Stimulated activated CD8-positive, alpha-beta memory T cell treated with anti-CD3 and anti-CD28 coated beads, Interleukin-12 subunit alpha, Interleukin-12 subunit beta, amount 100 ng/mL, for 1 hour (primary cell): ENCODE results near the gene PLA2G4D.

Experiments
- DNase-seq: peaks from one replicate; pipeline ENCODE4 v3.0.0-alpha.2; 2020; ENCODE audit warnings: low read depth

Gene PLA2G4D

DNA sequence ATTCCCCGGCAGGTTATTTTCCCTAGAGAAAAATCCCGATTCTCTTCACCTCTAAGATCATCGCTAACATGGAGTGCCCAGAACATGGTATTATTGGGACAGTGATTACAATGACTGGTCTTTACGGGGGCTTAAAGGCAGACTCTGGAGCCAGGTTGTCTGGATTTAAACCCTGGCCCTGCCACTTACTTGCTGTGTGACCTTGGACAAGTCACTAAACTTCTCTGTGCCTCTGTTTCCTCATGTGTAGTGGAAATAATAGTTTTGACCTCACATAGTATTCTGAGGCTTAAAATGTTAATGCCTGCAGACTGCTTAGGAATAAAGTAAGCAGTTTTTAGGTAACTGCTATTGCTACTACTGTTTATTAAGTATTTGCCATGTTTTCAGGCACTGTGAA, 4.4 kb downstream of the PLA2G4D start:
- no peak for DNase-seq

DNA sequence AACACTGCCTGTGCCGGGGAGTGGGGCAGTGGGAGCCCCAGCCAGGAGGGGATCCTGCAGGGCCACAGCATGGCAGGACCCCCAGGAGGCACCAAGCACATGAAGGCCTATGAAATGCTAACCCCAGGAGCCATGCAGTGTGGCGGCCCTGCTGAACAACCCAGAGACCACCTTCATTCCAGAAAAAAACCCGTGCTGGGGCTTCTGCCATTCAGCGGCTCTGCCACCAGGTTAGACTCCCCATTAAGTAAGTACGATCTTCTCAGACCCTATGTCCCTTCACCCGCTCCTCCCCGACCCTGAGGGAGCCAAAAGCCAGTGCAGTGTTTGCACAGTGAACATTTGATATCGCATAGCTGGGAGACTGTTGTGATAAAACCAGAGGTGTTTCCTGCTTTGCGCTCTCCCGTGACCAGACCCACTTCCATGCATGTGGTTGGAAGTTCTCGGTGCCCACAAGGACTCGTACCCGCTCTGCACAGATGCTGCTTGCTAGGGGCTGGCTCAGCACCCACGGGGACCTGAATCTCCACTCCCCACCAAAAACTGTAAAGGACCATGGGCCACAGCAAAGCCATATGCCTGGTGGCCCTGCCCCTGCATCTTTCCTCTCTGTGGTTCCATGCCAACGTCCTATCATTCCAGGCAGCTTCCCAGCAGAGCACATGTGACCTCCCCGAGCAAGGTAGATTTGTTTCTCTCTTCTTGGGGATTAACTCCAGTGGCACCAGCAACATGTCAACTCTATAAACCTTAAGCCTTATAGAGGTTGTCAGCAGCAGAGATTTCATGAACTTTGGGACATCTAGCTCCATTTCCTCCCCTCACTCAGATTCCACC, 5.3 kb downstream of the PLA2G4D start:
- no peak for DNase-seq

DNA sequence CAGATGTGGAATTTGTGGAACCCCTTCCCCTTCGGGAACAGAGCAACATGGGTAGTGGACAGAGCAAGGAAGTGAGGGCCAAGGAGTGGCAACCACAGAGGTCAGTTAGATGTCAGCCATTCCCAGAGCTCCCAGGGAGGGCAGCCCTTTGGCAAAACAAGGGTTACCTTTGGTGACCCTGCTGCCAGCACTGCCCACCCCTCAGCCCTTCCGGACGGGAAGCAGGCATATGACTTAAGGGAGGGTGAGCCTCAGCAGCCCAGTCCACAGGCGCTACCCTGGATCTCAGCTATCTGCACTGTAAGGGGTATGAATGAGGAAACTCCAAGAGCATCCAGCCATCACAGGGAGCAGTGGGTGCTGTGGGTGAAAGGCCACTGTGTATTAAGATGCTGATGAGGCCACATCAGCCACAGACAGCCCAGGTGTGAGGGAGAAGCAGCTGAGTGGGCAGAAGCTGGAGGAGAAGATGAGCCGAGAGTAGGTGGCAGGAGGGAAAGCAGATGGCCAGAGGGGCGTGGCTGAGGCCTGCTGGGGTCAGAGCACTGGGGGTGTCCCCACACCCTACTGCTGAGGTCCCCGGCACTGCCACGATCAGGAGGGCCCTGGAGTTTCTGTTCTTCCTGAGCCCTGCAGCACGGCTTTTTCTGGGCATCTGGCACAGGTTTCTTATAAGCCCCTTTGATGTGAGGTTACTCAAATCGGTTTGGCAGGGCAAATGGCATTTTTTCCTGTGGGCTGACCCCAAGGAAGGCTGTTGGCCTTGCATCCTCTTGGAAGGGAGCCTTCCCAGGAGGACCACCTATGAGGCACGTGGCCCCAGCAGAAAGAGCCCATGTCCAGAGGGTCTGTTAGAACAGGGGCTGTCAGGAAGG, 6.2 kb downstream of the PLA2G4D start:
- no peak for DNase-seq

DNA sequence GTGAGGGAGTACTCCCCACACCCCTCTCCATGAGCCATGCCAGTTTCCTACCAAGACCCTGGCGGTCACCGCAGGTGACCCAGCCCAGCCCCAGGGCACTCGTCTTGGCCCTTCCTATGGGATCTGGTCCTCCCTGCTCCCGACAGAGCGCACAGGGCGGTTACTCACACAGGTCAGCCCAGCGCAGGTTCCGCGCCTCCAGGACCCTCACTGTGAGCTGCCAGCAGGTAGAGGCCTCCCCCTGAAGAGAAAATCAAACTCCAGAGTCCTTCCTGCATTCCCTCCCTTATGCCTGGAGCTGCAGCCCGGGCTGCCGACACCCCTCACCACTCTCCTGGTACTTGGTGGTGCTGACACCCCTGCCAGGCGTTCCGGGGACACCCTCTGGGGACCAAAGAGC, 6.9 kb downstream of the PLA2G4D start:
- no peak for DNase-seq

DNA sequence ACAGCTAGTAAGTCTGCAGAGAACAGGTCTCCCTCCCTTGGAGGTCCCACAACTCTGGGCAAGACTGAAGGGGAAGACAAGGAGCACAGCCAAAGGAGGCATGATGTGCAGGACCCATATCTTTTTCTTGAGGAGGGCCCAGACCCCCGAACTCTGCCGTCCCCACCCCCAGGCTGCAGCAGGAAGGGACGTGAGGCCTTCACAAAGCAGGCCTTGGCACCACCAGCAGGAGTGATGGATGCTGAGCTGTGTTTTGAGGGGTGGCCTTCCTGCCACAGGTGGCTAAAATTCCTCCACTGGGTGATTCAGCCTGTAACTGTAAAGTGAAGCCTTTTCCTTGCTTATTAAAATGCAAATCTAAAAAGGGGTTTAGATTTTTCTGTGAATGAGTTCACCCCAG, 8.6 kb downstream of the PLA2G4D start:
- no peak for DNase-seq

DNA sequence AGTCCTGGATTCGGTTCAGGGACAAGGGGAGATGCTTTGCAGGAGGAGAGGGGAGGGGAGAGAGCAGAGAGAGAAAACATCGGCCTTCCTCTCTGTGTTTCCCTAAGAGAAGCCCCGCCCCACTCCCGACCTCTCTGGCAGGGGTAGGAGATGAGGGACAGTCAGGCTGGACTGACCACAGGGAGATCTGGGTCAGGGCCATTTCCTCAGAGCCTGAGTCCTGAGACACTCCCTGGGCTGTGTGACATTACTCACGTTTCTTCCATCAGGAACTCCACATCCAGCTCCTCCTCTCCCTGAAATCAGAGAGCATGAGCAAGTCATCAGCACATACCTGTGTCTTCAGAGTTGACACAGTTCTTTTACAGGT, 9.1 kb downstream of the PLA2G4D start:
- no peak for DNase-seq

DNA sequence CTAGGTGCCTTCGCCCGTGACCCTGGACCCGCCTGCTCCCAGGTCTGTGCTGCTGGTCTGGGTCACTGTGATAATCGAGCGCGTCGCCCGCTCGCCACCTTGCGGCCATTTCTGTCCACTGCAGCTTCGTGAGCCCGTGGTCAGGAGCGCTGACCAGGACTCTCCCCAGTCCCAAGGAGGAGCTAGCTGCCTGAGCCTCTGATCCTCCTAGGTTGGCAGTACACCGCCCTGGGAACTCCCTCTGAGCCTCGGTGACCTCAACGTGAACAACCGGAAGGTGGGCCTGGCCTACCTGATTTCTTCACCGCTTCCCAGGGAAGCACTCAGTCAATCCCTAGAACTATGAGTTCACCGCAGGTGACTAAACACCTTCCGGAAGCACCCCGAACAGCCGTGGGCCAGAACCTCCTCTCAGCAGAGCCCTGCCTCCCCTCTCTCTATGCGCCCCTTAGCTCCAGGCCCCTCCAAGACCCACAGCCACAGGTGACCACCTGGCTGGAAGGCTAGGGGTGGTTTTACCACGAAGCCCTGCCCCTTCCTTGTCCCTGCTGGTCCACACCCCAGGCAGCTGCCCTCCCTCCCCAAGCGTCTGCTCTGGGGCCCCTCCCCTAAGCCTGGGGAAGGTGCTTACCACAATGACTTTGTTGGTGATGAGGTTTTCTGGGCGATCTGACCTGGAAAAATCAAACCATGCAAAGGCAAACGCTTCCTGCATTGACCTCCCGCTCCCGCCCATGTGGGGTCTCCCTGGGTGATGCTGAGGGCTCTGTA, 9.7 kb downstream of the PLA2G4D start:
- DNase-seq = peak; percentile 12

DNA sequence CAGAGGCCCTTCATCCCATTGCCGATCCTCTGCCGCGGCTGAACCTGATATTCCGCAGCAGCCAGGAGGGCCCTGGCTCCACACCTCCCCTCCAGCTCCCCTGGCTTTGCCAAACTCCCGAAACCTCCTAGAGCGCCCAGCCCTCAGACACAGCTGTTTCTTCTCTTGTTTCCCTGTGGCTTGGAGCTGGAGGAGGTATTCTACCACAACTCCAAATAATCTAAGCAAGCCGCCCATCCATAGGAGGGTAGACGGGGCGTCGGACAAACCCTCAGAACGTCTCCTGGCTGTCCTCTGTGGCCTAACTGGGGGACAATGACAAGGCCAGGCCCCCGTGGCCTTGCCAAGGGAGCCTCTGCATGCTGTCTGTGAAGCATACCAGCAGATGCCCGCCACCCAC, 10.4 kb downstream of the PLA2G4D start:
- no peak for DNase-seq

DNA sequence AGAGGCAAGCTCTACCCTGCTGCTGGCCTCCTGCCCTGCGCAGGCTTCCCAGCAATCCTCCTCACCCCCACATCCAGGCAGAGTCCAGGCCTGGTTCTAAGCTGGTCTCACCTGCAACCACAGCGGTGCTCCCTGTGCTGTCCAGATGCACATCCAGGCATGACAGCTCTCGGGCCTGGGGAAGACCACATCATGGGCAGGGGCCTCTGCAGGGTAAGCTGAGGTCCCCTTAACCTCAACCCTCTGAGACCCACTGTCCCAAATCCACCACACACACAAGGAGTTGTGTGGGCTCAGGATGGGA, 10.8 kb downstream of the PLA2G4D start:
- no peak for DNase-seq

DNA sequence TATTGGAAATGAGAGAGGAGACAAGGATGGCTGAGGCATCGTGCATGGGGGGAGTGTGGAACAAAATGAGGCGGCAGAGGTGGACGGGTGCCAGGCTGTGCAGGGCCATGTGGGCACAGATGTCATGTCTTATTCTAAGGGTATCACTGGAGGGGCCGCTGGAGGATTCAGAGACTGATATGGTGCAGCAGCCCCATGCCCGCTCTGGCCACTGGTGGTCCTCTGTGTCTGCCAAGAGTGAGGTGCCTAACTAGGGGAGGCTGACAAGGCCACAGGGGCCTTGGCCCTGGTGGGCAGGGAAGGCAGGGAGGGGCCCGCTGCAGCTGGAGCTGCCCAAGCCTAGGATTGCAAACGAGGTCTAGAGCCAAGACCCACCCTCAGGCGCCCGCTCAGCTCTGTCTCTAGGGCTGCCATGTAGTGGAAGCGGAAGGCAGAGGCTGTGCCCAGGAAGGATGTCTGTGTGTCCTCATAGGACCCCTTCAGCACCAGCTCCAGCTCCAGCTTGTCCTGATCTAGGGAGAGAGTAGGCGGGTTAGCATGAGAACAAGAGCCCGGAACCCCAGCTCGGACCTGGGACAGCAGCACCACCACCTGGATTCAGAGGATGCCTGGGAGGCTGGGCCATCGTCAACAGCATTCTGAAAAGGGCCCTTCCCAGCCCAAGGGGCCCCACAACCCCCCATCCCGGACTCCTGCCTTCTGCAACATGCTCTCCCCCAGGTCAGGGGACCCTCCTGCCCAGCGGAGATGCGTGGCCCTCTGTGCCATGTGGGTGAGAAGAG, 11.3 kb downstream of the PLA2G4D start:
- no peak for DNase-seq

DNA sequence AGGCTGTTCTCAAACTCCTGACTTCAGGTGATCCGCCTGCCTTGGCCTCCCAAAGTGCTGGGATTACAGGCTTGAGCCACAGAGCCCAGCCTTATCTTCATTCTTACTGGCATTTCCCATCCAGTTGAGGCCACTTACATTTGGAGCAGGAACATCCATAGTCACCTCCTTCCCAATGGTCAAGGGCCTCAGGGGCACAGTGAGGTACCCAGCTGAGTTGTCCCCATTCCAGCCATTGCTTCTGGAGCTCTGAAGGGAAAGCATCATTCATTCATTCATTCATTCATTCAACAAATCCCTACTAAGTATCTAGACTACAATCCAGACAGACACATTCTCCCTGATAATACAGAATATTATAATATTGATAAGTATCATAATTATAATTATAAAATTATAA, 12.2 kb downstream of the PLA2G4D start:
- no peak for DNase-seq

DNA sequence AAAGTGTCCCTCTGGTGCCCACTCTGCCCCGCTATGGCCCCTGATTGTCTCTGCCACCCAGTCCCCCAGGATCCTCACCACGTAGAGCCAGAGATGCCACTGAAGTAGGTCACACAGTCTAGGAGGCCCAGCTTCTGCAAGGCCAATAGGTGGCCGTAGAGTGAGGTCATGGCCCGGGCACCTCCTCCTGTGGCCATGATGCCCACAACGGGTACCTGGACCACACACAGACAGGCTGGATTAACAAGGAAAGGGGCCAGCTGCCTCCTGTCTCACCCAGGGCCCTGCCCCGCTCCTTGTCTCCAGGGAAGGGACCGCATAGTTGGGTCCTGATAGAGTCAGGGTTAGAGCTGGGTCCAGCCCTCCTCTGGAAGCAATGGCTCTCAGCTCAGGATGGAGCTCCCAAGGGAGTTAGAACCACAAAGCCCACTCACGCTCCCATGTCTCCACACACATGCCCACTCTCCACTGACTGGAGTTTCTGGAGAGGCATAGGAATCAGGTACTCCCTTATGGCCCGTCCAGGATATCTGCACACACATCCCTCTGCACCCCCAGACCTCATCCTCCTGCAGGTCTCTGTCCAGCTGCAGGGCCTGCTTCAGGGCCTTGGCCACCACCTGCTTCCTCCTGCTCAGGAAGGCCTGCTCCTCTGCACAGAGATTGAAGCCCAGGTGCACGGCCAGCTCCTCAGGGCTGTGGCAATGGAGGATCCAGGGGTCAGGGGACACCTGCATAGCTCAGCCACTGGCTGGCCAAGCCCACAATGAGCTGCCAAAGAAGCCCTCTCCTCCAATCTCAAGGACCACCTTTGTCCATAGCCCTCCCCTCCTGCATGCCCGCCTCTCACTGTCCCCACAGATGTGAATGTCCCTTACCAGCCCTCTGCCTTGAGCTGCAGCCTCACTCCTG, 13.2 kb downstream of the PLA2G4D start:
- no peak for DNase-seq

DNA sequence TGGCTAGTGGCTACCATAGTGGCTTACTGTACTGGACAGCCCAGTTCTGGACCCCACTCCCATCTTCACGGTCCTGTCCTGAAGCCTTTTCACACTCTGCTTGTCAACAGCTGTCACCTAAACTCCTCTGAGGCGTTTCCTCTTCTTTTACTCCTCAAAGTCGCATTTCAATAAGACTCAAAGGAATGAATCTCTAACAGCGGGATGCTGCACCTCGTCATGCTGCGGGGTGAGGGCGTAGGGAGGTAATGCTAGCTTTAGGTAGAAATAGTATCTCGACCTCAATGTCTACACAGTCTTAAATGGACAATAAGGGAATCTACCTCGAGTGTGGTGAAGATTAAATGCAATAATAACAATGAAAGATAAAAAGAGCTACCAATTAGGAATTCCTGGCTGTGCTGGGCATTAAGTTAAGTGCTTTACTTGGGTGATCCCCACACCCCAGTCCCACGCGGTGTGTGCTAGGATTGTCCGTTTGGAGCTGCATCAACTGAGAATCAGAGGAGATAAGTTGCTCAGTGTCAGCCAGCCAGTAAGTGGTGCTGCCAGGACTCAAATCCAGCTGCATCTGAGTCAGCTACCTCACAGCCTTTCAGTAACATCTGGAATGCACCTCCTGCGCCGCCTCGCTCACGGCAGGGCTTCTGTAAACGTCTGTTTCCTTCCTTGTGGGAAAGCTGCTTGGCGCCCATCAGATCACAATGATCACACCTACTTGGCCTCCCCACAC, 14.0 kb downstream of the PLA2G4D start:
- no peak for DNase-seq

DNA sequence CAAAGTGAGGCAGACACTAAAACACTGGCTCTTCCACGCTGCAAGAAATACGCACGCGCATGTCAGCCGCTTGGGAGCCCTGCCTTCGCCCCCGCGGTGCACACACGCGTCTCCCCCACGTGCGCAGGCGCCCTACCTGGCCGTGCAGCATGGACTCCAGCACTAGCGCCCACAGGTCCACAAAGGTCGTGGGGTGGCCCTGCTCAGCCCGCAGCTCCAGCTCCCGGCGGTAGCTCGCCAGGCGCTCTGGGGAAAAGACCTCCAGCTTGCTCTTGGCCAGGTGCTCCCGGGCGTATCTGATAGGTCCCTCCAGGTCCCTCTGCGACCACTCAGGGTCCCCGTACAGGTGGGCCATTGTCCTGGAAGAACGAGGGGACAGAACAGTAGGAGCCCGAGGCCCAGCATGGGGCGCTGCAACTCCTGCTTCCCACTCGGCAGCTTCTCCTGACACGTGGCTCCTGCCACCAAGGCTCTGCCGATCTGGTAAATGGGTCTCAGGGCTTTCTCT, 14.9 kb downstream of the PLA2G4D start:
- no peak for DNase-seq

DNA sequence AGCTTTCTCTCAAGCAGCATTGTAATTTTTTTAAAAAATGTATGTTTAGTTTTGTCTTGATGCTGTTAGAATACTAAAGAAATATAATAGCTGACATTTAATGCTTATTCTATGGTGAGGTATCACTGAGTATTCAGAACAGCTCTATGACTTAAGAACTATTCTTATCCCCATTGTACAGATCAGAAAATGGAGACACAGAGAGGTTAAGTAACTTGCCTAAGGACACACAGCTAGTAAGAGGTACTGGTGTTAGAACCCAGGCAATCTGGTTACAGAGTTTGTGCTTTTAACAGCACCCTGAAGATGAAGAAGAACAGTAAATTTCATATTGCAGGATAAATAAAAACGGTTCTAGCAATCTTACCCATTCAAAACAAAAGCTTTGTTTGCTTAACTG, 15.5 kb downstream of the PLA2G4D start:
- no peak for DNase-seq

DNA sequence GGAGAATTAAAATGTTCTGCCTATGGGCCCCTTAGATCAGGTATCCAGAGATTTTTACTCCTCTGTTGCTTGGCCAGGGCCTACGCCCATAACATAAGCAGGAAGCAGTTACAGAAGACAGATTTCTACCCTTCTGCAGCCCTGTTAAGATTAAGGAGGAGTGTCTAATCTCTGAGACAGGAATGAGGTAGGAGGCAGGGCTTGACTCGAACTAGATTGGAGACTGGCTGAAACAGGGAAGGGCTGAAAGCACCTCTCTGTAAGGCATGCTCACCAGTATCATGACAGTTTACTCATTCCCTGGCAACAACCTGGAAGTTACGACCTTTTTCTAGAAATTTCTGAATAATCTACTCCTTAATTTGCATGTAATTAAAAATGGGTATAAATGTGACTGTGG, 16.7 kb downstream of the PLA2G4D start:
- DNase-seq = no peak

DNA sequence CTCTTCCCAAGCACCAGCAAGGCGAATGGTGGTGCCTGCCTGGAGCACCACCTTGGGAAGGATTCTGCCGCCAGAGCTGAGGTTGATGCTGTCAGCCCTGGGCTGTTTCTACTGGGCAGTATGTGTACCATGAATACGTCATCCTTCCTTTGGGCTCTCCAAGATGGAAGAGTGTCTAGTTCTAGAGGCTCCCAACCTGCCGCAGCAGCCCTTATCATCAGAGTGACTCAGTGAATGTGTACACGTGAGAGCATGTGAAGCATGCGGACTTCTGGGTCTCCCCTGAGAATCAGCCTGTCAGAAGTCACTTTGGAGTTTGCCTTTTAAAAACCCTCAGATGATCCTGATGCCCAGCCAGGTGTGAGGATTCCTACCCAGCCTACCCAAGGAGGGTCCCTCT, 20.9 kb downstream of the PLA2G4D start:
- DNase-seq = no peak

DNA sequence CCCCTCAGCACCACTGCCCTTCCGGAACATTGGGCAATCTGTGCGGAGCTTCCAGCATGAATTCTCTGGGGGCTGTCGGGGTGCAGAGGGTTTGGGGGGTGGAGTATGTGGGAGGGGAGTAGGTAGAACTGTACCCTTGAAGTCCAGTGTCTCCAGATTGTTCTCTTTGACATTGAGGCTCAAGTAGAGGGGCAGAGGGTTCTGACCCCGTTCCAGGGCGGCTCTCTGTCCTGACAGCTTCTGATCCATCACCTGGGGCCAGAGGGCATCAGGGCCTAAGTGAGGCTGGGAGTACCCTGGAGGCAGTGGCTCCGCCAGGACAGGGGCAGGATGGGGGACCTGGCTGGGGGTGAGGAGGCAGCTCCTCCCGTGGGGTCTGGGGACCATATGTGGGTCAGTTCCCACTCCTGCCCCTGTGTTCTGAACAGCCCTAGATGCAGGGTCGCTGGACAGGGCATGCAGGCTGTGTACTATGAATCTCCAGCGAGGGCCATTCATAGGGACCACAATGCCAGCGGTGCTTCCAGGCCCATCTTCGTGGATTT, 22.1 kb downstream of the PLA2G4D start:
- DNase-seq = no peak

DNA sequence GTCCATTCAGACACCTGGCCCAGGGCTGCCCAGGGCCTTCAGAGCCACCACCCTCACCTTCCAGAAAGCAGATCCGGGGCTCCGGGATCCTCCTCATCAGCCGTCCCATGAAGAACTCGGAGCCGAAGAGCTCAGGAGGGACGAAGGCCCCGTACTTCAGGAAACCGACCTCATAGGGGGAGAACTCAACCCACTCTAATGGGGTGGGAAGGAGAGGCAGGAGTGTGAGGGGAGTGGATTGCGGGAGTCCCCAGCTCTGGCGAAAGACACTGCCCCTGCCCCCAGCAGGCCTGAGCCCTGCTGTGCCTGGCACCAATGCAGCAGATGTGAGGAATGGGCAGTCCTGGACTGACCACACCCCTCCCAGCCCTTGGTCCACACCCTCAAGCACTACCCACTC, 22.6 kb downstream of the PLA2G4D start:
- DNase-seq = no peak

DNA sequence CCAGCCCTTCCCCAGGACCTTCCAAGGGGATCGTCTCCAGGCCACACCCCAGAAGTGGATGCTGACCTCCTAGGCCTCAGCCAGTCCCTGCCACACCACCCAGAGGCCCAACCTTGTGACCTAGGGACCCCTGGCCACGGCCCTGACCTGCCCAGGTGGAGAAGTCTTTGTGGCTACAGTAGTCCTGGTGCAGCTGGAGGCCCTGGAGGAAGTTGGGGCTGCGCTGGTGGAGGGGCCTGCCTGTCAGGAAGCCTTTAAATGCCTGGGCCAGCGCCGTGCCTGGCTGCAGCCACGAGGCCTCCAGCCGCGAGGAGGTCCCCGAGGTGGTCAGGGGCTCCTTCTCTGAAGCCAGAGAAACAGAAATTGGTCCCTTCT, 23.4 kb downstream of the PLA2G4D start:
- no peak for DNase-seq
